Amniotic epithelial cell (primary cell): Measurements from ENCODE around the gene AQP2.
"Not testable (repeated sequence)": the region's sequence is repeated elsewhere in the genome, so short reads cannot be mapped to it uniquely, and the experiment has no call there.

Experiments
- DNase-seq: peaks from one replicate; pipeline ENCODE4 v3.0.0-alpha.2; 2010; ENCODE audit warnings: low read depth

AQP2 gene

GRCh38 chr12:49987625-49988303, 37.2 kb downstream of the AQP2 start:
- peak; percentile 62 for DNase-seq

GRCh38 chr12:49989400-49989799, 38.9 kb downstream of the AQP2 start:
- not testable (repeated sequence) for DNase-seq

GRCh38 chr12:49990273-49990672, 39.7 kb downstream of the AQP2 start:
- peak; percentile 75 for DNase-seq

GRCh38 chr12:49998453-49998852, 47.9 kb downstream of the AQP2 start:
- no peak for DNase-seq

GRCh38 chr12:50003595-50003994, 53.1 kb downstream of the AQP2 start:
- peak; percentile 67 for DNase-seq

- no peak for DNase-seq
These were observed 54.2 kb downstream of the AQP2 start for GRCh38 chr12:50004696-50005095.

GRCh38 chr12:50005175-50005574, 54.6 kb downstream of the AQP2 start:
- DNase-seq = peak; percentile 50

GRCh38 chr12:50006280-50006679, 55.7 kb downstream of the AQP2 start:
- no peak for DNase-seq

GRCh38 chr12:50006754-50007442, 56.4 kb downstream of the AQP2 start:
- no peak for DNase-seq
